Stimulated activated CD8-positive, alpha-beta memory T cell treated with anti-CD3 and anti-CD28 coated beads, Interleukin-12 subunit alpha, Interleukin-12 subunit beta, amount 100 ng/mL, for 24 hours (primary cell): Measurements from ENCODE around the gene DEFB114.
"Not testable (repeated sequence)": the region's sequence is repeated elsewhere in the genome, so short reads cannot be mapped to it uniquely, and the experiment has no call there.

Experiments
- DNase-seq: peaks from one replicate; pipeline ENCODE4 v3.0.0-alpha.2; 2020; ENCODE audit errors: extremely low read depth

The DEFB114 gene, protein sequence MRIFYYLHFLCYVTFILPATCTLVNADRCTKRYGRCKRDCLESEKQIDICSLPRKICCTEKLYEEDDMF

DNA sequence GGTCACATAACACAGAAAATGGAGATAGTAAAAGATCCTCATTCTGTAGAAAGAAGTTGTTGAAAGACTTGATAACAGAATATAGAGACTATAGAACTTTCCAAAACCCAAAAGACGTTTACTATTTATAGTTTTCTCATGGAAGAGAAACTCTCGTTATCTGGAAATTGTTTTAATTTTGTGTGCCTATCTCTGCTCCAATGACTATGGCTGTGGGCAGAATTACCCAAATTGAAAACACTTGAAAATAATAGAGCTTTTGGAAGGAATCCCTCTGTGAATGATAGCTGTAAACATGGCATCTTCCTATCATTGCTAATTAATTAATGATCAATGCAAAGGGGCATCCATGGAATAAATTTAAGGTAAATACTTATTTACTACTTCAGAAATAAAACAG, at the start of gene DEFB114:
DEFB114 (minus strand) TSS at position 101 of the 400 bp plus-strand sequence; CDS start at position 42, 59 bp downstream.
- DNase-seq, result no peak

DNA sequence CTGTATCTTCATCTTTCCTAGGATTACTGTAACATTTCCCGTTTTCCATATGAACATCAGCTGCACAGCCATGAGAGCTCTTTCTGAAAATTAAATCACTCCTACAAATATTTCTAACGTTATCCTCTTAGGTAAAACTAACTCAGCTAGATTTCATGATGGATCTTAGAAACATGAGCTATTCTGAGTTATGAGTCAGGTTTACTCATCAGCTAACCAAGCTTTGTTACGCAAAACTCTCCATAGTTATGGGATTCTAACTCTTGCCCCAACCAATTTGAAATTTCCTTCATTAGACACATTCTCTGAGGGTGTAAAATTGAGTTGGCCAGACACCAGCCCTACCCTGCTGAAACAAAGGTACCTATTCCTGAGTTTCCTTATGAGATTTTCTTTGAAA, 43.9 kb upstream of the DEFB114 start:
- DNase-seq, result no peak

DNA sequence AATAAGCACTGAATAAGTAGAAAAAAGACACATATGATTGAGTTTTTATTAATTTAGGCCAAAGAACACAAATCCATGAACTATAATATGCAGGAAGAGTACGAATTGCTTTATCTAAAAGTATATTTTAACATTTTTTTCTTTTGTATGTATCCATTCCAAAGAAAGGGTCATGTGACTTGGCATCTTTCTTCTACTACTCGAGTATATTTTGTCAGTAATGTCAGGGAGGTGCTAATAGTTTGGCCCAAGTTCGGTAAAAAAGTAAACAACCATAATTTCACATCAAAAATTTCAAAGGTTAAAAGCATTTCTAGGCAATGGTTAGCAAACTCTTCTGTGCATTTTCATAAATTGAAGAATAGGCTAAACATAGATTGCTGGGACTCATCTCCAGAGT, 39.2 kb upstream of the DEFB114 start:
- no peak for DNase-seq

DNA sequence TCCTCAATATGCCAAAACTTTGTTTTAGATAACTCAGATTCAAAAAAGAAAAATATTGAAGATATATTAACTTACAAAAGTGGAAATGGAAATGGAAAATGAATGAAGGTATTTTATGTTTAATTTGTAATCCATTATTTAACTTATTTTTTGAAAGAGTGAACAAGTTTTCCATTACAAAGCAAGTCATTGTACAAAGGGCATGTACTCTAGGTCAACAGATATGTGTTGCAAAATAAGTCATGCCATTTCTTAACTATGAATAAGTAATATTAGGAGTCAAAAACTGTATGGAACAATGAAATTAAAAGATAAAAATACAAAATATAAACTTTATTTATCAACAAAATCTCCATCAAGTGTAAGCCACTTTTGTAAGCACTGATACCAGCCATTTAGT, 31.3 kb upstream of the DEFB114 start:
- no peak for DNase-seq

DNA sequence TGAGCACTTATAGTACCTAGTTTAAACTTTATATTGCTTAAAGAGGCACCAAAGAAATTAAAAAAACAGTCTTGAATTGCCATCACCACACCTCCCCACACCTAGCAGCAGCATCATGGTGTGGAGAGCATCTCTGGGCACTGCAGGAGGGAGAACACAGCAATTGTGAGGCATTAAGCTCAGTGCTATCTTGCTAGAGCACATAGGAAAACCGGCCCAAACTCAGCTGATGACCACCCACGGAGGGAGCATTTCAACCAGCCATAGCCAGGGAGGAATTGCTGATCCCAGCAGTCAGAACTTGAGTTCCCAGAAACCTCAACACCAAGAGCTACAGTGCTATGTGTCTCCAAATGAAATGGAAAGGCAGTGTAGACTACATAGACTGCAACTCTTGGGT, 24.9 kb upstream of the DEFB114 start:
- no peak for DNase-seq

DNA sequence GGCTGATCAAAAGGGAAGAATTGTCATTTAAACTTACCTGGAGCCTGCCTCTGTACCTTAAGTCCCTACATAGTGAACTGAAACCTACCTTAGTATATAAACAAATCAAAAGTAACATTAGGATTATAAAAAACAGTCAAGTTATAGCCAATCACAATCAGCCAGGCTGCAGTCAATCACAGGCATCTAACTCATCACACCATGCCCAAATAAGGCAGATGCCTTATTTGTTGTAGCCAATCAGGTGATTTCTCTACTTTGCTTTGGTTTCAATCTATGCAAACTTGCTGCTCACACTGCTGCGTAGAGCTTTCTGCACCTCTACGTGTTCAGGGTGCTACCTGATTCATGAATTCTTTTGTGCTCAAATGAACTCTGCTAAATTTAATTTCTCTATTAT, 23.8 kb upstream of the DEFB114 start:
- DNase-seq, result no peak

DNA sequence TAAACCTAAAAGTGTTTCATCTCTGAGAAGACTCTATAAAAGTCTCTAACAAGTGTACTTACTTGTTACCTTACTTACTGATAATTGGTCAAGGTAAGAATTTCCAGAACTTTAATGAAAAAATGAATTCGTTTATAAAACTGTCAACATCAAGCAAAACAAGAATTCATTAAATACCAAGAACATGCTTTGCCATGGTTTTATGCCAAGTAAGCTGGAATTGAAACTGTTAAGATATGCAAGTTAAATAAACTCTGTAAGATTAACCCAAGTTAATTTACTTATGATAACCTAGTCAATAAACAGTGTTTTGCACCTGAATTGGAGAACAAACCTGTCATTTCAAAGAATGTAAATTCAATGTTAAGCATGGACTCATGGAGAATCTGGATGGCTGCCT, 22.6 kb upstream of the DEFB114 start:
- DNase-seq, result no peak

DNA sequence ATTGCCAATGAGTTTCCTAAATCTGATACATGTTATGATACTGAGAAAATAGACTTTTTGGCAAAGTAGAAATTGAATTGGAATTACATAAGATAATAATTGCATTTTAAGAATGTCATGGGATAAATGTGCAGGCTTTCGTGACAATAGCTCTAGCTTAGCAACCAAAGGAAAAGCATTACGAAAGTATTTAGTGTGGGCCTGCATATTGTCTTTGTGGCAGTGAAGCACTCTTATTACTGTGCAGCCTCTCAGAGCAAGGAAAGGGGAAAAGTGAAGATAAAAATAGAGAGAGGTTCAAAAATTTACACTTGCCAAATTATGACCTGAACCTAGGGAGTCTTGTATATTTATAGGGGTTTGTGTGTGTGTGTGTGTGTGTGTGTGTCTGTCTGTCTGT, 18.1 kb upstream of the DEFB114 start:
- no peak for DNase-seq

DNA sequence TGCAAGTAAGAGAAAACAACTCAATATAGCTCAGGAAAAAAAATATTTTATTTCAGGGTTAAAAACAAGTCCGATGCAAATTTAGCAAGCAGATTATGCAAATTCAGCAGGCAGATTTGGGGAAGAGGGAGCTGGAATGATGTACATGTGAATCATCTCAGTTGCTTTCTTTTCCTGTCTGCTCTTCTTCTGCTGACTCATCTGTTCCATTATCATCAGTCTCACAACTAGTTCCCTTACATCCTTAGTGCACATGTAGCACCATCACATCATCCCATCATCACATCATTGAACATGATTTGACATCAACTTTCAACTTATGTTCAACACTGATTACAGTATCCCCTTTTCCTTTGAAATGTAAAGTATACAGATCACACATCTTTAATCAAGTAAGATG, 16.9 kb upstream of the DEFB114 start:
- no peak for DNase-seq

DNA sequence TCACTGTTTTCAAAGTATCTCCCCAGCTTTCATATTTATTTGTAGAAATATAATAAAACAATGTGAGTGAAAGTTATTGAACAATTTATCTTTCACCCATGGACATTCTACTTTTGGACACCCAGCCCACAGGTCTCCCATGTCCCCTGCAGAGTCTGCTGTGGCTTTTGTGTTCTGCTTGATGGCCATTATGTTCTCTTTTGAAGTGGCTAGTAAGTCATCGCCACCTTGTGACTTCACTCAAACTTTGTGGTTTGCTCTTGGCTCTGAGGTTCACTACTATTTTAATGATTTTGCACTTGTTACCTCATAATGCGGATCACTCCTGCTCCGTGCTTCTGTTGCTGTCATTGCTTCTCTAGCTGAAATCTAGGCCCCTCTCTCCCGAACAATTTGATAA, 15.6 kb upstream of the DEFB114 start:
- no peak for DNase-seq

DNA sequence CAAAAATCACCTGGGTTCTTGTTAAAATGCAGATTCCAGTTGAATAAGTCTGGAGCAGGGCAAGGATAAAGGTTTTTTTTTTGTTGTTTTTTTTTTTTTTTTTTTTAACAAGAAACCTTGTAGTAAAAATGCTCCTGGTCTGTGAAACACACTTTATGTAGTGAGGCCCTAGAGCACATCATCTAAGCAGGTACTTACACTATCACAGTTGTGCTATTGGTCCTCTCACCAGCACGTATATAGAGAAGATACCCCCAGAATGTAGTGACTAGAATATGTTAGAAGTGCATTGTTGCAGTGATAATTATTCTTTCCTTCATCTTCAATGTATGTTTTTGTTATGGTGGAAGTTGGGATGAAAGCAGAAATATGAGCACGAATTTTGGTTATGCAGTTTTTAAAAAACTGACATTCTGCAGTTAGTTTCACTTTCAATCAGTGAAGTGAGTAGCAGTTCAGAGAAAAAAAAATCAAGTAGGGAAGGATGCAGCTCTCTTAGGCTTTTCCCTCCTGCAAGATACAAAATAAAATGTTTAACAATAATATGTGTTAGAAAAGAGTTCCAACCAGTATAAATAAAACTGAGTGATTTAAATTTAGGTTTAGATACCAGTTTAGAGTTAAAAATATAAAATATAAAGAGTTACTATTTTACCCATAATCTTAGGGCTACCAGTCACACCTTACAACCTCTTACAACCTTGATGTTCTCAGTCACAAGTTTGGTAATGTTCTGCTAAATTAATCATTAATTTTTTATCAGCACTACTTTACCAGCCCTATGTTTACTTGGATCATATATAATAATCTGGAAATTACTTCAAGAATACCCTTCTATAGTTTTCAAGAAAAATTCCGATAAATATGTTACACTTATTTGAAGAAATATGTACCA, 14.6 kb upstream of the DEFB114 start:
- DNase-seq, result no peak

DNA sequence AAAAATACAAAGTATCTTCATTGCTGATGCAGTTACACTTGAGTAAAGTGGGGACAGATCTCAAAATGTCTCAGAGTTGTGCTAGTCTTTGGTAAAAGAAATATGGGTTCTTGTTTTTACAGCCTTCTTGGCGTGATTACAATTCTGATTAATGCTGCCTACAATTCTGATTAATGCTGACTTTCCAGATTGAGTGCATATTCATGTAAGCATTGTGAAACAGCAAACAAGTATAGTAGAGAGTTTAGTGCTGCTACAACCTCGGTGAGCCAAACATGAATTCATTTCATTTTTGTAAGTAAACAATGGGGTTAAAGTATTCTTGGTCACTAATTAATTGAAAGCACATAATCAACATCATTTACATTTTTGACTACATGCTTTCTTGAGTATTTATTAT, 5.6 kb upstream of the DEFB114 start, which contains the start of gene DEFB113:
DEFB113 (minus strand) TSS at position 21 of the 400 bp plus-strand sequence; CDS start at position 21, 0 bp downstream.
- no peak for DNase-seq

DNA sequence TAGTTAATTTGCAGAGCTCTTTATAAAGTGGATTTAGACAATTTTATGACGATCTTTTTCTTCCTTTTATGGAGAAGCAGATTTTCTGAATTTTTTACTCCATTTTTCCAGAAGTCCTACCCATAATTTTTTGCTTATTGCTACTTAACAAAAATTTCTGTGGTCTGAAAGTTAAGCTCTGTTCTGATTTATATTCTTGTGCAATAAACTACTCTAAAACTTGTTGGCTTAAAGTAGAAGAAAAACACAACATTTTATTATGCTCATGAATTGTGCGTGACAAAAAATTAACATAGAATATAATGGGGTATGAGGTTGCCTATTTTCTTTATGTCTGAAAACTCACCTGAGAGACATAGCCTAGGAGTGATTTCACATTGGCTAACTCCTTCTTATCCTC, 2.9 kb upstream of the DEFB114 start:
- no peak for DNase-seq

DNA sequence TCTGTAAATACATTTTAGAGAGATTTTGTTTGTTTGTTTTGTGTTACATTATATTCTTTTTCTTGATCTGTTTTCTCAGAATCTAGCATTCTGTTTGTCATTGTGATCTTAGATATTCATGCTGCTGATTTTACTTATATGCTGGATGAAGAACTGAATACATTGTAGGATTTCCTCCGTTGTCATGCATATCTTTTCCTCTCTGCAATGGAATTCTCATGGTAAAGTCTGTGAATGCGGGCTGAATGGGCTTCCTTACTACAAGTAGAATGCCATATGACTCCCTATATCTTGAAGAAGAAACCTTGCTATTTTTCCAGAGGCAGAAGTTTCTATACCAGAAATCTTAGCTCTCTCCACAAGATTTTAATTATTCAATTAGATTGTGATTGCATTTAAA, 2.4 kb upstream of the DEFB114 start:
- DNase-seq, result no peak

DNA sequence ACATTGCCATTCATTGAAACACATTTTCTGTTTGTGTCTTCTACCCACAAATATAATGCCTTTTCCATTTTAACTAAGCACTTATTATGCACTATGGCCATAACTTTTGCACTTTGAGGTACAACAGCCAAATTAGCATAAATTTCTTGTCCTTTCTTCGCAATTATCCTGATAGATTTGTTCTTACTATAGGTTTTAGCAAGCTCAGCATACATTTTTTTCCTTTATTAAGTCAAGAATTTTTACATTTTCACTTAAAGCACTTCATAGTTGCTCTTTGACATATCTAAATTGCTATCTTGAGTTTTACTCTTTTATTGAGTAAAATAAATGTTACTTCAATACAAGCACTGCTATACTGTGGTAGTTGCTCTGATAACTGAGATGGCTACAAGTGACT, 5.8 kb downstream of the DEFB114 start:
- no peak for DNase-seq

DNA sequence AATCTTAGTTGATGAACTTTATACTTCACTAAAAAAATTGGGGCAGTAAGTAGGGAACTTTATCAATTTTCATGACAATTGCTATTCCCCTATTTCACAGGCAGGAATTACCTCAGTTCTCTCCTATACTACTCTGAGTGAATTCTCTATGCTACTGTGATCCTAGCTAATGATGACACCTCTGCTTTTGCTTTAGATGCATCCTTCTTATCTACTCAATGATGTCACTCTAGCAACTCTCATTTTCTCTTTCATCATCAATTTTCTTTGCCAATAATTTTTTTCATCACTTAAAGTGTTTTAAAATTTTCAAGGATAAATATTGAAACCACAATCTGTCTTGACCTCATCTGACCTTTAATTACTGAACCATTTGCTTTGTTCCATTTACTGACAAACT, 8.1 kb downstream of the DEFB114 start:
- no peak for DNase-seq

DNA sequence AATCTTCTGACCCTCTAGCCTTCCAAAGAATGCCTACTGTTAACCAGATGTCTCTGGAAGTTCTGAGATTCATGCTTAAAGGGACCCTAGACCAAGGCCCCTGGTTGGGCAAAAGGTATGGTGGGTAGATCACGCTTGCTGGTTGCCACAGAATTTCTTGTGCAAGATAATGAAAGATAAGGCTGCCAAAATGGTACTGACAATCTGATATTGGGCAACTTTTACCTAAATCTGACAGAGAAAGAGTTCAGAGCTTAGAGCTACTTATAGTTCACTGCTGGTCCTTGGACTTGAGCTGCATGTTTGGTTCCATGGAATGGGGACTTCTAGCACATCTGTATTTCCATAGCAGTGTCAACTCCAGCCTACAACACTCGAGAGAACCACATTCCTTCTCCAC, 12.0 kb downstream of the DEFB114 start:
- DNase-seq, result no peak

DNA sequence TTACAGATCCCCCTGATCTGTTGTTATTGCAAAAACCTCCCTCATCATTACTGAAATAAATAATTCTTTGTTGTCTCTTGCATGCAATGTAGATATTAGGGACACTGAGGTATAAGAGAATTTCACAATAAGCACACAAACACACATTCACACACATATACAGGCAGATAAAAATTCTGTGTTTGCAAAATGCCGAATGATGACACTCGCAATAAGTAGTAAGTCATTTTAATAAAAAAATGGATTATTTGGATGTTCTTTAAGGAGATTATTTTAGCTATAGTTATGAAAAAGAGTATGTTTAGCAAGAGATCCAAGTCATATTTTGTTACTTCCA, 13.6 kb downstream of the DEFB114 start:
- no peak for DNase-seq

DNA sequence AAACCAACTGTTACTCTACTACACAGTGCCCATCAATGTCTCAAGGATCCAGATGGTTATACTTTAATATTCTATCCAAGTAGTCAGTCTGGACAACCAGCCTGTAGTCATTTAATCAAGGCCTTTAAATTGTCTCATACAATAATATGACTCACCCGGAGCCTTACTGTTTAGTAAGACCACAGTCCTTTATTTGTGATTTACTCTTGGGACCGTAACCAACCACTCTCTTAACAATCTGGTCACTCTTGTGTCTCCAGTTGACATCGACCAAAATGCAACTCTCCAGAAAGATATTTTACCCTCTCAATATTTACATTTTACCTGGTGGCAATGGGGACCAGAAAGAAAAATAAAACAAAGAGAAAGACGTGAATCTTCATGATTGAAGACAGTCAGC, 14.9 kb downstream of the DEFB114 start:
- no peak for DNase-seq

DNA sequence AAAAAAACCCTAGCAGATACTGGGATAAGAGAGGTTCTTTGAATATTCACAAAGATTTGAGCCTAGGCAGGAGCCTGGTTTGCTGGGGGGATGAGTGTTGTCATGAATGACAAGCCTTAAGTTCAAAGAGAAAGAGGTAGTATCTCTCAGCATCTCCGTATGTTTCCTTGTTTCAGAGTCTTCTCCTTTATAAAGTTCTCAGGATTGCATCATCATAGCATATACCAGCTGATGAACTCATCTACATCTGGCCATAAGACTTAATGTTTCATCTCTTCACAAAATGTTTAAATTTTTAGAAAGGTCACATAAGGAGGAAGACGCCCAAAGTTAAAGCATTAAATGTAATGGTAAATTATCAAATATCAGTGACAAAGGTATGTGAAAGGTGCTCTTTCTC, 17.1 kb downstream of the DEFB114 start:
- no peak for DNase-seq

DNA sequence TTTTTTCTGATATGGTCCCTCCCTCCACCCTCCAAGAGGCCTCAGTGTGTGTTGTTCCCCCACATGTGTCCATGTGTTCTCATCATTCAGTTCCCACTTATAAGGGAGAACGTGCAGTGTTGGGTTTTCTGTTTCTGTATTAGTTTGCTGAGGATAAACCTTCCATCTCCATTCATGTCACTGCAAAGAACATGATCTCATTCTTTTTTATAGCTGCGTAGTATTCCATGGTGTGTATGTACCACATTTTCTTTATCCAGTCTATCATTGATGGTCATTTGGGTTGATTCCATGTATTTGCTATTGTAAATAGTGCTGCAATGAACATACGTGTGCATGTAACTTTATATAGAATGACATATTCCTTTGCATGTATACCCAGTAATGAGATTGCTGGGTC, 19.9 kb downstream of the DEFB114 start:
- DNase-seq, result not testable (repeated sequence)

DNA sequence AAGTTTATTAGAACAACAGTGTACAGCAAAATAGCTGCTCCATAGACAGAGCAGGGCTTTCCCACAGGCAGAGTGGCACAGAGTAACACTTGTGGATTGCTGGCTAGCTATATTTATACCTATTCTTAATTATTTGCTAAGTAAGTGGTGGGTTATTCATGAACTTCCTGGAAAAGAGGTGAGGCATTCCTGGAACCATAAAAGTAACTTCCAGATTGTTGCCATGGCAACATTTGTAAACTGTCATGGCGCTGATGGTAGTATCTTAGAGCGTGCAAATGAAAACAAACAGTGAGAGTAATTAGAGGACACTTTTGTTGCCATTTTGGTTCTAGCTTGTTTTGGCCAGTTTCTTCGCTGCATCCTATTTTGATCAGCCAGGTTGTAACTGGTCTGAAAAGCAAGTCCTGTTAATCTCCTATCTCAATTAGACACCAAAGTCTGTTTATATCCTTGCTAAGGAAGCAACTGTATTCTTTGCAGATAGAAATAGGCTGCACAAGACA, 23.9 kb downstream of the DEFB114 start:
- no peak for DNase-seq

DNA sequence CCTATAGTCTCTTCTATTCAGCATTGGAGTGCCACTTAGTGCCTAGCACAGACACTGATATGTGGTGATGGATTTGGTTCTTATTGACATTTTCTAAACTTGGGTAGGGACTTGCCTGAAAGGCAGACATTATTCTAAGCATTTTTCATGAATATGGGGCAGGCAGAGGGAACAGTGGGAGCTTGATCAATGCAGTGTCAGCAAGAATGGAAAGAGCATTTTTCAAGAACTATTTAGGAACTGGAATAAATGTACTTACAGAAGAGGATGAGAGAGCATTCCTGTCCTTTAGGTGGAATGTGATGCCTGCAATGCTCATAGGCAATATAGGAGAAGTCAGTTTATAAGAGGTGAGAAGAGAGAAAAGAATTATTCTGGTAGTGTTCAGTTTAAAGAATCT, 26.2 kb downstream of the DEFB114 start:
- DNase-seq, result no peak

DNA sequence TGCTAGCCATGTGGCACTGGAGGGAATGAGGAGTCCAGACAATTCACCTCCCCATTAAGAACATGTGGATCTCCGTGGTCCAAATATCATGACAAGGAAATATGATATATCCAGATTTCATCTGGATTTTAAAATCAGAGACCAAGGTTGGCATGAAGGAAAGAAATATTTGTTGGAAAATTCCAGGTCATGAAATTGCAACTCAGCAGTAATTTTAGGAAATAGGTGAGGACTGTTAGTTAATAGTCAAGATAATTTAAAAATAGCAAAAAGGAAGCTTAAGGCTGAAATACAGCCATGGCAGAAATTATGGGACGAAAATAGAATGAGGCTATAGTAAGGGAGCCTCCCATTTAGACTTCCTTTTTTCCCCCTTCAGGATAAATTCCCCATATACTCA, 26.9 kb downstream of the DEFB114 start:
- no peak for DNase-seq
